Natural killer cell (primary cell): Measurements from ENCODE around the gene LARP4B. TPM values are rescaled to one million over a fixed set of nuclear protein-coding genes. Genes with fewer than 3 reads are reported as not detected.

ENCODE experiments used
- ATAC-seq, 3 donors: fragments of 150-1000 bp in 2 of 3; fragments of 200-7000 bp in 1 of 3; cut with Tn5 transposase; 1 replicate in 1 of 3; 2 replicates in 2 of 3; pipeline ENCODE4 v1.10.0; 2021; ENCODE audit warnings: mild to moderate bottlenecking in 2 of 3, moderate library complexity in 2 of 3
- DNase-seq, 2 donors: peaks; one replicate each; pipeline versions ENCODE4 v3.0.0 to v3.0.0-alpha.2; 2013 to 2021; ENCODE audit warnings: mixed read lengths in 1 of 2
- H3K27ac ChIP-seq: one replicate; pipeline ENCODE4 v1.5.1; 2013; ENCODE audit warnings: mild to moderate bottlenecking, low read length
- H3K27me3 ChIP-seq: one replicate; pipeline ENCODE4 v1.6.1; 2013; ENCODE audit warnings: low read length; ENCODE audit not compliant: control insufficient read depth, insufficient read depth
- H3K36me3 ChIP-seq: one replicate; pipeline ENCODE4 v1.6.1; 2013; ENCODE audit warnings: low read length; ENCODE audit not compliant: control insufficient read depth, insufficient read depth
- H3K4me1 ChIP-seq: one replicate; pipeline ENCODE4 v1.6.1; 2013; ENCODE audit warnings: low read length; ENCODE audit not compliant: control insufficient read depth, insufficient read depth
- H3K4me3 ChIP-seq: one replicate; pipeline ENCODE4 v1.5.1; 2013; ENCODE audit warnings: low read length
- H3K9me3 ChIP-seq: one replicate; pipeline ENCODE4 v1.6.1; 2013; ENCODE audit warnings: low read length; ENCODE audit not compliant: control insufficient read depth, insufficient read depth
- H3K27ac Mint-ChIP-seq, 2 donors: one replicate each; pipeline ENCODE4 v1.8.0; 2022; ENCODE audit warnings: mild to moderate bottlenecking in 2 of 2, mixed read lengths in 2 of 2, moderate library complexity in 1 of 2
- H3K27me3 Mint-ChIP-seq, 2 donors: one replicate each; pipeline ENCODE4 v1.8.0; 2022; ENCODE audit warnings: low read depth in 2 of 2, mixed read lengths in 2 of 2
- H3K36me3 Mint-ChIP-seq: one replicate; pipeline ENCODE4 v1.8.0; 2022; ENCODE audit warnings: mixed read lengths
- H3K4me1 Mint-ChIP-seq, 2 donors: one replicate each; pipeline ENCODE4 v1.8.0; 2022; ENCODE audit warnings: mixed read lengths in 2 of 2
- H3K4me3 Mint-ChIP-seq: one replicate; pipeline ENCODE4 v1.8.0; 2022; ENCODE audit warnings: mild to moderate bottlenecking, moderate library complexity, mixed read lengths
- H3K9me3 Mint-ChIP-seq, 2 donors: one replicate each; pipeline ENCODE4 v1.8.0; 2022; ENCODE audit warnings: mixed read lengths in 2 of 2
- WGBS: methylation state at CpG from one replicate; pipeline ENCODE4 v1.1.7; 2013; ENCODE audit warnings: missing lambda C conversion rate; ENCODE audit not compliant: insufficient coverage; 5-methylcytosine and 5-hydroxymethylcytosine counted together
- intact Hi-C: fragments of 100-400 bp; cut with micrococcal nuclease; formaldehyde crosslinking; loops from one replicate; pipeline ENCODE4 v1.14.2; 2022
- total RNA-seq, 4 donors: library from RNA; stranded (reverse); fragments of 120-200 nt in 1 of 4; gene quantifications; one replicate each; pipeline versions ENCODE4 v1.2.3 to v1.2.4, GENCODE V29; 2013 to 2022
- TF ChIP-seq, protein P1 (sequence below): fragments of 200-600 bp; IDR thresholded peaks from one replicate; pipeline ENCODE4 v1.8.0; 2022; ENCODE audit warnings: antibody characterized with exemption

Gene LARP4B
- total RNA-seq, 3 donors from 2014 or later (not counting 1 experiment from before 2014, with no cell fraction given), result 75.5 to 95.4 (median 90.2) TPM

DNA sequence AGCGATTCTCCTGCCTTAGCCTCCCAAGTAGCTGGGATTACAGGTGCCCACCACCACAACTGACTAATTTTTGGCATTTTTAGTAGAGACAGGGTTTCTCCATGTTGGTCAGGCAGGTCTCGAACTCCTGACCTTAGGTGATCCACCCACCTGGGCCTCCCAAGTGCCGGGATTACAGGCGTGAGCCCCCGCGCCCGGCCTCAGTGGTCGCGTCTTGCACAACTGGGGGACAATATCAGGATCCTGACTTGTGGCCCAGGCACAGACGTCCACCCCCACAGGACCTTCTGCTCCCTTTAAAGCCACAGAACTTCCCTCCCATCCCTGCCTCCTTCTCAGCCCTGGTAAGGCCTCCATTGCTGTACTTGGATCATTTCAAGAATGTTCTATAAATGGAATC lies 16.8 kb upstream of the LARP4B start:
- DNase-seq (no peak), ATAC-seq (no peak)
- Histone ChIP-seq H3K36me3 (no peaks in the 10 kb centered on the region), H3K4me1 (no peaks in the 10 kb centered on the region), H3K9me3 (no peaks in the 10 kb centered on the region), H3K27me3 (no peaks in the 10 kb centered on the region), H3K27ac (no peak overlapping the region), H3K4me3 (no peak overlapping the region)
- H3K4me3 Mint-ChIP-seq, result no peak overlapping the region
- H3K9me3 Mint-ChIP-seq, result no peaks in the 10 kb centered on the region
- peaks cover 6 to 13% of the 10 kb centered on the region in 2 donors for H3K4me1 Mint-ChIP-seq
- 93% methylated on average over 10 of the region's 10 CpGs for WGBS
- intact Hi-C loops, result no loop called here
- no peaks in the 10 kb centered on the region for H3K36me3 Mint-ChIP-seq
- H3K27ac Mint-ChIP-seq, result no peak overlapping the region
- H3K27me3 Mint-ChIP-seq, result peaks cover 0 to 2% of the 10 kb centered on the region in 2 donors
- TF ChIP-seq, protein P1, sequence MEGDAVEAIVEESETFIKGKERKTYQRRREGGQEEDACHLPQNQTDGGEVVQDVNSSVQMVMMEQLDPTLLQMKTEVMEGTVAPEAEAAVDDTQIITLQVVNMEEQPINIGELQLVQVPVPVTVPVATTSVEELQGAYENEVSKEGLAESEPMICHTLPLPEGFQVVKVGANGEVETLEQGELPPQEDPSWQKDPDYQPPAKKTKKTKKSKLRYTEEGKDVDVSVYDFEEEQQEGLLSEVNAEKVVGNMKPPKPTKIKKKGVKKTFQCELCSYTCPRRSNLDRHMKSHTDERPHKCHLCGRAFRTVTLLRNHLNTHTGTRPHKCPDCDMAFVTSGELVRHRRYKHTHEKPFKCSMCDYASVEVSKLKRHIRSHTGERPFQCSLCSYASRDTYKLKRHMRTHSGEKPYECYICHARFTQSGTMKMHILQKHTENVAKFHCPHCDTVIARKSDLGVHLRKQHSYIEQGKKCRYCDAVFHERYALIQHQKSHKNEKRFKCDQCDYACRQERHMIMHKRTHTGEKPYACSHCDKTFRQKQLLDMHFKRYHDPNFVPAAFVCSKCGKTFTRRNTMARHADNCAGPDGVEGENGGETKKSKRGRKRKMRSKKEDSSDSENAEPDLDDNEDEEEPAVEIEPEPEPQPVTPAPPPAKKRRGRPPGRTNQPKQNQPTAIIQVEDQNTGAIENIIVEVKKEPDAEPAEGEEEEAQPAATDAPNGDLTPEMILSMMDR, result no peak

GRCh38 chr10:947881-948280 lies 16.4 kb upstream of the LARP4B start:
- H3K4me1 Mint-ChIP-seq, result peaks cover 6 to 13% of the 10 kb centered on the region in 2 donors
- H3K27ac Mint-ChIP-seq, result no peak overlapping the region
- Histone ChIP-seq H3K27me3 (no peaks in the 10 kb centered on the region), H3K36me3 (no peaks in the 10 kb centered on the region), H3K27ac (no peak overlapping the region), H3K4me1 (no peaks in the 10 kb centered on the region), H3K4me3 (no peak overlapping the region), H3K9me3 (no peaks in the 10 kb centered on the region)
- 92% methylated on average over 10 of the region's 10 CpGs for WGBS
- H3K36me3 Mint-ChIP-seq, result no peaks in the 10 kb centered on the region
- intact Hi-C loops, result no loop called here
- ATAC-seq, result no peak
- DNase-seq, result no peak
- TF ChIP-seq, protein P1, result no peak
- H3K27me3 Mint-ChIP-seq, result peaks cover 0 to 2% of the 10 kb centered on the region in 2 donors
- no peaks in the 10 kb centered on the region for H3K9me3 Mint-ChIP-seq
- H3K4me3 Mint-ChIP-seq, result no peak overlapping the region

GRCh38 chr10:947051-947450 lies 15.5 kb upstream of the LARP4B start:
- H3K27ac Mint-ChIP-seq, result no peak overlapping the region
- intact Hi-C loops, result no loop called here
- H3K27ac ChIP-seq, result no peak overlapping the region

DNA sequence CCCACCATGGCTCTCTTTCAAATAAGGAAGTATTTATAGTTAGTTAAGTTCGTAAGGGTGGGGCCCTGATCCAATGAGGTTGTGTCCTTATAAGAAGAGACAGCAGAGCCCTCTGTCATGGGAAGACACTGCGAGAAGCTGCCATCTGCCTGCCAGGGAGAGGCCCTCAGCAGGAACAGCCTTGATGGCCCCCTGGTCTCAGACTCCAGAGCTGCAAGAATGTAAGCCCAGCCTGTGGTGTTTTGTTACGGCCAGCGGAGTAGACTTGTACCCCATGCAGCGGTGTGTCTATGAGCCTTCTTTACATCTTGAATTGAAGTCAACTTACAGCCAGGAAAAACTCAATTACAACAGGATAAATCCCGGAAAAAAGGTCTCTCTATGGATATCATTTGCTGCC lies 14.3 kb upstream of the LARP4B start:
- Histone ChIP-seq H3K27ac (no peak overlapping the region), H3K4me3 (no peak overlapping the region), H3K4me1 (no peaks in the 10 kb centered on the region), H3K27me3 (no peaks in the 10 kb centered on the region), H3K36me3 (no peaks in the 10 kb centered on the region), H3K9me3 (no peaks in the 10 kb centered on the region)
- H3K4me1 Mint-ChIP-seq, result peaks cover 6 to 13% of the 10 kb centered on the region in 2 donors
- intact Hi-C loops, result no loop called here
- H3K9me3 Mint-ChIP-seq, result no peaks in the 10 kb centered on the region
- no peaks in the 10 kb centered on the region for H3K27me3 Mint-ChIP-seq
- no peaks in the 10 kb centered on the region for H3K36me3 Mint-ChIP-seq
- TF ChIP-seq, protein P1, result no peak
- ATAC-seq (no peak), DNase-seq (no peak)
- H3K27ac Mint-ChIP-seq, result no peak overlapping the region
- no peak overlapping the region for H3K4me3 Mint-ChIP-seq
- 95% methylated on average over 6 of the region's 6 CpGs for WGBS

More at GRCh38 chr10:947051-947450, 15.5 kb upstream of the LARP4B start:
- 92% methylated on average over 9 of the region's 9 CpGs for WGBS
- TF ChIP-seq, protein P1, result no peak
- Histone ChIP-seq H3K9me3 (no peaks in the 10 kb centered on the region), H3K27me3 (no peaks in the 10 kb centered on the region), H3K4me3 (no peak overlapping the region), H3K4me1 (no peaks in the 10 kb centered on the region), H3K36me3 (no peaks in the 10 kb centered on the region)
- Mint-ChIP-seq H3K4me1 (peaks cover 6 to 13% of the 10 kb centered on the region in 2 donors), H3K4me3 (no peak overlapping the region), H3K36me3 (no peaks in the 10 kb centered on the region), H3K27me3 (peaks cover 0 to 2% of the 10 kb centered on the region in 2 donors), H3K9me3 (no peaks in the 10 kb centered on the region)
- DNase-seq (no peak), ATAC-seq (no peak)
